SK-N-MC (cell line): Measurements from ENCODE around the gene OR11A1.

ENCODE experiments used
- EZH2 ChIP-seq: fragments of 200-600 bp; sonication (generic); IDR thresholded peaks from one replicate; pipeline ENCODE4 v1.6.1; 2017; ENCODE audit warnings: antibody characterized with exemption
- FOXP2 ChIP-seq: optimal IDR thresholded peaks from 2 replicates; pipeline ENCODE3; 2011; ENCODE audit warnings: mild to moderate bottlenecking, moderate library complexity; ENCODE audit not compliant: insufficient read depth; ENCODE audit errors: extremely low read length, control extremely low read depth
- POLR2AphosphoS5 ChIP-seq: IDR thresholded peaks from 2 replicates; pipeline ENCODE4 v1.6.1; 2012; ENCODE audit warnings: mild to moderate bottlenecking, low read depth, low read length, borderline replicate concordance

GRCh38 chr6:29451471-29452193 lies 5.2 kb downstream of the OR11A1 start:
- no peak for TF ChIP-seq EZH2
- TF ChIP-seq POLR2AphosphoS5 = no peak
- no peak for TF ChIP-seq FOXP2
